DMS 273 (cell line): ENCODE results near the gene TRAPPC2L.

ENCODE experiments used
- DNase-seq: peaks from one replicate; lab custom pipeline; 2025; ENCODE audit not compliant: unreplicated experiment; lab: John Stamatoyannopoulos, UW

The TRAPPC2L gene

GRCh38 chr16:88856122-88856827 is 652 bp upstream of the TRAPPC2L start:
- no peak for DNase-seq

GRCh38 chr16:88857728-88858339 is 907 bp downstream of the TRAPPC2L start:
- DNase-seq, result peak; percentile 90

GRCh38 chr16:88859381-88860091 is 2.6 kb downstream of the TRAPPC2L start:
- no peak for DNase-seq

- DNase-seq, result no peak
Observed at GRCh38 chr16:88861359-88861758, 4.4 kb downstream of the TRAPPC2L start.

GRCh38 chr16:88862968-88863367 is 6.0 kb downstream of the TRAPPC2L start:
- DNase-seq, result no peak

- DNase-seq, result no peak
Observed at GRCh38 chr16:88863426-88863825, 6.5 kb downstream of the TRAPPC2L start.

GRCh38 chr16:88864099-88864498 is 7.2 kb downstream of the TRAPPC2L start:
- no peak for DNase-seq

- DNase-seq, result no peak
Observed at GRCh38 chr16:88864521-88864920, 7.6 kb downstream of the TRAPPC2L start.

- DNase-seq, result no peak
Observed at GRCh38 chr16:88865310-88865709, 8.4 kb downstream of the TRAPPC2L start.

- DNase-seq, result no peak
Observed at GRCh38 chr16:88865742-88866141, 8.8 kb downstream of the TRAPPC2L start.

- peak; percentile 72 for DNase-seq
Observed at GRCh38 chr16:88866151-88866920, 9.4 kb downstream of the TRAPPC2L start, which contains the start of gene PABPN1L. PABPN1L (minus strand) TSS chr16:88866660; CDS start chr16:88866606, 54 bp downstream.

GRCh38 chr16:88867581-88868246 is 10.8 kb downstream of the TRAPPC2L start:
- DNase-seq, result no peak

- DNase-seq, result peak; percentile 92
Observed at GRCh38 chr16:88868974-88869672, 12.2 kb downstream of the TRAPPC2L start.

GRCh38 chr16:88869673-88869980 is 12.7 kb downstream of the TRAPPC2L start:
- DNase-seq, result no peak

- DNase-seq, result peak; percentile 94
Observed at GRCh38 chr16:88870608-88871348, 13.9 kb downstream of the TRAPPC2L start.

GRCh38 chr16:88871349-88871702 is 14.4 kb downstream of the TRAPPC2L start:
- DNase-seq, result peak; percentile 55

- no peak for DNase-seq
Observed at GRCh38 chr16:88871730-88872416, 14.9 kb downstream of the TRAPPC2L start.

GRCh38 chr16:88872650-88873331 is 15.9 kb downstream of the TRAPPC2L start:
- no peak for DNase-seq
